Chondrocyte (in vitro differentiated cells): ENCODE measurements around the gene SNRNP27. TPM values are rescaled to one million over a fixed set of nuclear protein-coding genes. Genes with fewer than 3 reads are reported as not detected.
"Not testable (repeated sequence)": the region's sequence is repeated elsewhere in the genome, so short reads cannot be mapped to it uniquely, and the experiment has no call there.

Source experiments
- DNase-seq: peaks from one replicate; pipeline ENCODE4 v3.0.0; 2021; ENCODE audit warnings: mixed read lengths, low spot score
- H3K27ac Mint-ChIP-seq: one replicate; pipeline ENCODE4 v1.8.0; 2021; ENCODE audit warnings: mild to moderate bottlenecking, moderate library complexity, mixed read lengths; ENCODE audit not compliant: unreplicated experiment
- H3K27me3 Mint-ChIP-seq: 2 replicates; pipeline ENCODE4 v1.8.0; 2021; ENCODE audit warnings: low read depth, mixed read lengths
- H3K36me3 Mint-ChIP-seq: 2 replicates; pipeline ENCODE4 v1.8.0; 2021; ENCODE audit warnings: low read depth, mixed read lengths
- H3K4me1 Mint-ChIP-seq: 2 replicates; pipeline ENCODE4 v1.8.0; 2021; ENCODE audit warnings: low read depth, mild to moderate bottlenecking, mixed read lengths
- H3K4me3 Mint-ChIP-seq: one replicate; pipeline ENCODE4 v1.8.0; 2021; ENCODE audit warnings: mild to moderate bottlenecking, moderate library complexity, mixed read lengths; ENCODE audit not compliant: unreplicated experiment
- H3K9me3 Mint-ChIP-seq: 2 replicates; pipeline ENCODE4 v1.8.0; 2021; ENCODE audit warnings: low read depth, mixed read lengths
- CTCF ChIP-seq: fragments of 200-600 bp; sonication (generic); IDR thresholded peaks from 2 replicates; pipeline ENCODE4 v1.5.0; 2021; ENCODE audit warnings: antibody characterized with exemption, mild to moderate bottlenecking, moderate library complexity
- total RNA-seq: library from RNA; stranded (reverse); gene quantifications from 3 replicates; pipeline ENCODE4 v1.2.1, GENCODE V29; 2021

SNRNP27 gene
- total RNA-seq, 1 donor from 2014 or later, result 48.6 TPM

- peaks cover 6% of the 10 kb centered on the region for H3K9me3 Mint-ChIP-seq
- no peak for TF ChIP-seq CTCF
These were observed 4.5 kb upstream of the SNRNP27 start for GRCh38 chr2:69889302-69889701.

GRCh38 chr2:69890881-69891280 is 2.9 kb upstream of the SNRNP27 start:
- no peak overlapping the region for H3K27ac Mint-ChIP-seq
- H3K4me1 Mint-ChIP-seq, result peaks cover 27% of the 10 kb centered on the region
- H3K36me3 Mint-ChIP-seq, result peaks cover 1% of the 10 kb centered on the region
- no peak overlapping the region for H3K4me3 Mint-ChIP-seq
- DNase-seq, result no peak
- H3K27me3 Mint-ChIP-seq, result no peaks in the 10 kb centered on the region
- TF ChIP-seq CTCF, result no peak
- peaks cover 6% of the 10 kb centered on the region for H3K9me3 Mint-ChIP-seq

More at GRCh38 chr2:69889302-69889701, 4.5 kb upstream of the SNRNP27 start:
- peaks cover 14% of the 10 kb centered on the region for H3K4me1 Mint-ChIP-seq
- H3K27me3 Mint-ChIP-seq, result no peaks in the 10 kb centered on the region
- no peak for DNase-seq
- H3K4me3 Mint-ChIP-seq, result no peak overlapping the region
- H3K27ac Mint-ChIP-seq, result no peak overlapping the region
- no peaks in the 10 kb centered on the region for H3K36me3 Mint-ChIP-seq

GRCh38 chr2:69892838-69893424 is 825 bp upstream of the SNRNP27 start:
- TF ChIP-seq CTCF, result peak; percentile 23
- not testable (repeated sequence) for H3K27me3 Mint-ChIP-seq, H3K9me3 Mint-ChIP-seq, DNase-seq
- Mint-ChIP-seq H3K4me3 (peak overlapping the region; percentile 97), H3K4me1 (peaks cover 35% of the 10 kb centered on the region), H3K36me3 (peaks cover 13% of the 10 kb centered on the region), H3K27ac (peak overlapping the region; percentile 98)

GRCh38 chr2:69894737-69895136 is 981 bp downstream of the SNRNP27 start:
- Mint-ChIP-seq H3K4me3 (peak overlapping the region; percentile 97), H3K27ac (peak overlapping the region; percentile 53), H3K36me3 (peaks cover 21% of the 10 kb centered on the region), H3K4me1 (peaks cover 36% of the 10 kb centered on the region)
- not testable (repeated sequence) for DNase-seq, H3K27me3 Mint-ChIP-seq, H3K9me3 Mint-ChIP-seq

- no peak overlapping the region for H3K27ac Mint-ChIP-seq
- no peak overlapping the region for H3K4me3 Mint-ChIP-seq
- no peaks in the 10 kb centered on the region for H3K9me3 Mint-ChIP-seq
- H3K27me3 Mint-ChIP-seq, result no peaks in the 10 kb centered on the region
- H3K4me1 Mint-ChIP-seq, result peaks cover 6% of the 10 kb centered on the region
- peaks cover 36% of the 10 kb centered on the region for H3K36me3 Mint-ChIP-seq
- no peak for TF ChIP-seq CTCF
- DNase-seq, result no peak
These were observed 8.6 kb downstream of the SNRNP27 start for GRCh38 chr2:69902213-69902922.
